NB4 (cell line): ENCODE results near the gene GNB5.

Experiments used
- DNase-seq: peaks from one replicate; pipeline ENCODE4 v3.0.0; 2010; ENCODE audit warnings: low read depth
- H3K4me3 ChIP-seq: one replicate; pipeline ENCODE4 v1.5.1; 2011; ENCODE audit warnings: mild to moderate bottlenecking, low read depth, low read length, moderate library complexity
- MYC ChIP-seq: IDR thresholded peaks from 2 replicates; pipeline ENCODE4 v1.6.1; 2011; ENCODE audit warnings: low read depth, low read length
- POLR2A ChIP-seq: IDR thresholded peaks from 2 replicates; pipeline ENCODE4 v1.6.1; 2011; ENCODE audit warnings: mild to moderate bottlenecking; ENCODE audit not compliant: insufficient read length; ENCODE audit errors: extremely low read depth
- TF ChIP-seq, protein P1 (sequence below): IDR thresholded peaks from one replicate; pipeline ENCODE4 v1.5.1; 2012; ENCODE audit warnings: low read depth, low read length
- TF ChIP-seq, protein P2 (sequence below): IDR thresholded peaks from 2 replicates; pipeline ENCODE4 v1.6.1; 2011; ENCODE audit warnings: low read depth, low read length

GNB5 gene

DNA sequence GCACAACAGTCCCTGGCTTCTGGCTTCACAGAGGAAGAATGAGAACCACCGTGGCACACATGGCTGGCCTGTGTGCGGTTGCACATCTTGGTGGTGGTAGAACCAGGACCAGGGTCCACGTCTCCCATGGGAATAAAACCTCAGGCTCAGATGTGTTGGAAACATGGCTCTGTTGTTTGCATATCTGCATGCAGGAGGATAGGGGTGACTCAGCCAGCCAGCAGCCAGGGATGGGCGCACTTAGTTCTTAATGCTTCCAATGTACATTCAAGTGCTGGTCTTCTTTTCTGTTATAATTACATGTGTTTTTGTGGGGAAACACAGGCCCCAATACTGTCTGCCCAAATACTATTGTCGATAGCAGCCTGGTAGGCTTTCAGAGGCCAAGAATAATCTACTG is 42.8 kb downstream of the GNB5 start:
- no peak for DNase-seq
- TF ChIP-seq MYC (no peak), POLR2A (no peak)
- no peak overlapping the region for H3K4me3 ChIP-seq

DNA sequence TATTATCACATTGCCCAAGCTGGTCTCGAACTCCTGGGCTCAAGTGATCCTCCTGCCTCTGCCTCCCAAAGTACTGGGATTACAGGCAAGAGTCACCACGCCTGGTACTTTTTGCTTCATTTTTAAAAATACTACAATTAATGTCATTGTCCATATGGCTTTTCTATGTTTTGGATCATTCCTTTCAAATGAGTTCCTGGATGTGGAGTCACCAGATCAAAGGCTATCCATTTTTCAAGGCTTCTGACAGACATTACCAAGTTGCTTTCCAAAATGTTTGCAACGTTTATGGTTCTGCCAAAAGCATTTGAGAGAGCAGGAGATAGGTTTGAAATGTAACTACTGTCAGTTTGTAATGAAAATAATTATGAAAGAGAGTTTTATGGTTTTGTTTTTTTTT is 44.4 kb downstream of the GNB5 start:
- no peak for DNase-seq
- TF ChIP-seq, protein P1, sequence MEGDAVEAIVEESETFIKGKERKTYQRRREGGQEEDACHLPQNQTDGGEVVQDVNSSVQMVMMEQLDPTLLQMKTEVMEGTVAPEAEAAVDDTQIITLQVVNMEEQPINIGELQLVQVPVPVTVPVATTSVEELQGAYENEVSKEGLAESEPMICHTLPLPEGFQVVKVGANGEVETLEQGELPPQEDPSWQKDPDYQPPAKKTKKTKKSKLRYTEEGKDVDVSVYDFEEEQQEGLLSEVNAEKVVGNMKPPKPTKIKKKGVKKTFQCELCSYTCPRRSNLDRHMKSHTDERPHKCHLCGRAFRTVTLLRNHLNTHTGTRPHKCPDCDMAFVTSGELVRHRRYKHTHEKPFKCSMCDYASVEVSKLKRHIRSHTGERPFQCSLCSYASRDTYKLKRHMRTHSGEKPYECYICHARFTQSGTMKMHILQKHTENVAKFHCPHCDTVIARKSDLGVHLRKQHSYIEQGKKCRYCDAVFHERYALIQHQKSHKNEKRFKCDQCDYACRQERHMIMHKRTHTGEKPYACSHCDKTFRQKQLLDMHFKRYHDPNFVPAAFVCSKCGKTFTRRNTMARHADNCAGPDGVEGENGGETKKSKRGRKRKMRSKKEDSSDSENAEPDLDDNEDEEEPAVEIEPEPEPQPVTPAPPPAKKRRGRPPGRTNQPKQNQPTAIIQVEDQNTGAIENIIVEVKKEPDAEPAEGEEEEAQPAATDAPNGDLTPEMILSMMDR: no peak
- TF ChIP-seq POLR2A (no peak), MYC (no peak)
- TF ChIP-seq, protein P2, sequence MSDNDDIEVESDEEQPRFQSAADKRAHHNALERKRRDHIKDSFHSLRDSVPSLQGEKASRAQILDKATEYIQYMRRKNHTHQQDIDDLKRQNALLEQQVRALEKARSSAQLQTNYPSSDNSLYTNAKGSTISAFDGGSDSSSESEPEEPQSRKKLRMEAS: no peak
- H3K4me3 ChIP-seq: no peak overlapping the region

DNA sequence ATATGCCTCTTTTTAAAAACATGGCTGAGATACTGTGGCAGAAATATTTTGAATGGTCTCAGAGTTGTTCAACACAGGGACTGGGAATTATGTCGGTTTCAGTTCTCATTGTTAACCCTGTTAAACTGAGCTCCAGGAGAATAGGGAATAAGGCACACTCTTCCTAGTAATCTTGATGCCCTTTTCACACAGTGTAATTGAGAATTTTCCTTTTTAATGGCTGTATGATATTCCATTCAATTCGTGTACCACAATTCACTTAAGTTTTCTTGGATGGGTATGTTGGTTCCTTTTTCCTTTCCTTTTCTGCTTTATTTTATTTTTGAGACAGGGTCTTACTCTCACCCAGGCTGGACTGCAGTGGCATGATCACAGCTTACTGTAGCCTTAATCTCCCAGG is 44.9 kb downstream of the GNB5 start:
- TF ChIP-seq POLR2A (no peak), MYC (no peak)
- TF ChIP-seq, protein P2: no peak
- TF ChIP-seq, protein P1: no peak
- no peak for DNase-seq
- H3K4me3 ChIP-seq: no peak overlapping the region

DNA sequence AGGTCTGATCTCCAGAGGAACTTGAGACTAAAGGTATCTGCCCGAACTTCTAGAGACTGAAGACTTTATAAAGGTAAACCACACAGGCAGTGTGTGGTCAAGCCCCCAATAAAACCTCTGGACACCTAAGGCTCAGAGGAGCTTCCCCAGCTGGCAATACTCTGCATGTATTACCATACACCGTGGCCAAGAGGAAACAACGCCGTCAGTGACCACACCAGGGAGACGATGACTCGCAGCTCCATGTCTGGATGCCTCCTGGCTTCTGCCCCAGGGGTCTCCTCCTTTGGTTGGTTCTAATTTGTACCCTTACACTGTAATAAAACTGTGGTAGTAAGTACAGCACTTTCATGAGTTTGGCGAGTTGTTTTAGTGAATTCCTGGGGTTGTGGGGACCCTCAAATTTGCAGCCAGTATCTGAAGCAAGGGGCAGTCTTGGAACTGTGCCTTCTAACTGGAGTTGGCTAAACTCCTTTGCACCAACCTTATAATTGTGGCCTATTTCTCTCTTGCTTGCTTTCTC is 46.5 kb downstream of the GNB5 start:
- peak; percentile 78 for DNase-seq
- TF ChIP-seq, protein P2: no peak
- TF ChIP-seq, protein P1: no peak
- TF ChIP-seq POLR2A (no peak), MYC (no peak)
- no peak overlapping the region for H3K4me3 ChIP-seq

DNA sequence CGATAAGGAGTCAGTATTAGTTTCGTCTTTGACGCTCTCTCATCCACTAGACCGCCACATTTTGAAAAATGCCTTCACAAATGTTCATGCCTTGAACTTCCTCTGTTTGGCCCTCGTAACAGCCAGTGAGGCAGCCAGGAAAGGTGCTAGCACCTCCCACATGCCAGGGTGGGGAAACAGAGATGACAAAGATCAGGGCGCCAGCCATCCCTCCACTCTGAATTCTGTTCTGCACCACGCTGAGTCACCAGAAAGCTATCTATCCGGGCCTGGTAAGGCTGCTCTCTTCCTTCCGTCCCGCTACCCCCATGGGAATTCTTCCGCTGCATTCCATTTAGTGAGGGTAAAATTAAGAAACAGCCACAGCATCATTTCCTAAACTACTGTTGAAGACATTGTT is 47.3 kb downstream of the GNB5 start:
- TF ChIP-seq, protein P1: no peak
- TF ChIP-seq, protein P2: peak; percentile 72
- no peak for TF ChIP-seq POLR2A
- peak; percentile 61; the same call in 1 of the 2 replicates for TF ChIP-seq MYC
- H3K4me3 ChIP-seq: peak overlapping the region; percentile 33
- peak; percentile 98 for DNase-seq

DNA sequence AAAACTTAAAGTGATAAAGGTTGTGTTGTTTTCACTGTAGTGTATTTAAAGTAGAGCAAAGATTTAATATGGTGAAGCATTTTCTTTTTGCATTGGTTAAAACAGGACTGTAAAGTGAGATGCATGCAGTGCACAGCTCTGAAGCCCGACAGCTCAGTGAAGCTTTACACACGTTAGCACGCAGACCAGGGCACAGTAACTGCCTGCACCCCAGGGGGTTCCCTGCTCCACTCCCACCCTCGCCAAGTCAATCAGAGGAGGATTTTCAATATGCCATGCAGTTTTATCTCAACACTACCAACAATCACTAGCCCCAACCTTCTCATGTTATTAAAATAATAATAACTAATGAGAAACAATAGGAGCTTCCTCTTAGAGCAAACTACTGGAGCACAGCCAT is 50.5 kb downstream of the GNB5 start:
- DNase-seq: peak; percentile 80
- no peak overlapping the region for H3K4me3 ChIP-seq
- TF ChIP-seq, protein P1: no peak
- TF ChIP-seq MYC (no peak), POLR2A (no peak)
- TF ChIP-seq, protein P2: no peak
